Activated CD8-positive, alpha-beta memory T cell treated with anti-CD3 and anti-CD28 coated beads, Interleukin-2, amount 10 ng/mL, durations not matched to agents 7 days and 5 days (primary cell): ENCODE measurements around the gene NFIX. TPM values are rescaled to one million over a fixed set of nuclear protein-coding genes. Genes with fewer than 3 reads are reported as not detected.

Experiments used
- ATAC-seq: fragments of 150-1000 bp; cut with Tn5 transposase; one replicate; pipeline ENCODE4 v1.10.0; 2021; ENCODE audit warnings: moderate library complexity
- CTCF ChIA-PET: fragments of 350-600 bp; sonication (Branson Sonifier 250); formaldehyde crosslinking; loops from one replicate; lab custom pipeline; 2021; ENCODE audit warnings: antibody characterized with exemption; lab: Charles Lee
- DNase-seq: peaks from one replicate; pipeline ENCODE4 v3.0.0-alpha.2; 2020
- H3K27ac Mint-ChIP-seq: one replicate; pipeline ENCODE4 v1.8.0; 2021; ENCODE audit warnings: mild to moderate bottlenecking, mixed read lengths
- H3K27me3 Mint-ChIP-seq: one replicate; pipeline ENCODE4 v1.8.0; 2021; ENCODE audit warnings: mixed read lengths
- H3K36me3 Mint-ChIP-seq: one replicate; pipeline ENCODE4 v1.8.0; 2021; ENCODE audit warnings: mild to moderate bottlenecking, mixed read lengths
- H3K4me1 Mint-ChIP-seq: one replicate; pipeline ENCODE4 v1.8.0; 2021; ENCODE audit warnings: mixed read lengths
- H3K4me3 Mint-ChIP-seq: one replicate; pipeline ENCODE4 v1.8.0; 2021; ENCODE audit warnings: mild to moderate bottlenecking, moderate library complexity, mixed read lengths
- H3K9me3 Mint-ChIP-seq: one replicate; pipeline ENCODE4 v1.8.0; 2022; ENCODE audit warnings: low read depth, mixed read lengths
- total RNA-seq, 2 experiments: library from RNA; stranded (reverse); gene quantifications; one replicate each; pipeline ENCODE4 v1.2.3, GENCODE V29; 2021

Gene NFIX
- total RNA-seq, 2 experiments from 2014 or later: 0.21 to 0.32 TPM

DNA sequence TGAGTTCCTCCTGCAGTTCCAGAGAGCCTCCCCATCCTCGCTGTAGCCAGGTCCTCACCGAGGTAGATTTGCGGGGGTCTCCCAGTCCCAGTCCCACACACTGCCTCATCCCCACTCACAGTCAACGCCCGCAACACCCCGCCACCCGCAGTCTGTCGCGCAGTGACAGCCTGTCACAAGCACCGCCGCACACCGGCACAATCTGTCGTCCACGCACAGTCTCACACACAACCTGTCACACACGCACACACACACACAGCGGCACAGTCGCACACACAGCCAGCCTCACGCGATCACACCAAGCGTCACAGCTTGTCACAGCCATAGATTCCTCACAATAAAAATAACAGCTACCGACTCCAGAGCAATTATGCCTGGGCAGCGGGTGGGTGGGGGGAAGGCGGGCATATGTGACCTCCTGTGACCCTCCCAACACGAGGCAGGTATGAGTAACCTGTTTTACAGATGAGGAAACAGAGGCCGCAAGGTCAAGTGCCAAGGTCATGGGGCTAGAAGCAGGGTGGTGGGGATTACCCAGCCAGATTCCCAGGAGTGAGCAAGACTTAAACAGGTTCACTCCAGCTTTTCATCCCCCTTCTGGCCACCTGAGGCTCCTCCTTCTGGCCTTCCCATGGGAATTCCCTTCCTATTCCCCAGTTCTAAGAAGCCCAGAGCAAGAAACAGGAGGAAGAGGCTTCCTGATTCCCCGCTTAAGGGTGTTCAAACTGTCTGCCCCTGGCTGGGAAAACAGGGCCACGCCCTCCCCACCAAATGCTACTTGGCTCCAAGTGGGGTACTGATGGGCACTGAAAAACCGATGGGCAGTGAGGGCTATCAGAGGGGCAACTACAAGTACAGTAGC is 13.9 kb downstream of the NFIX start:
- Mint-ChIP-seq H3K9me3 (no peaks in the 10 kb centered on the region), H3K36me3 (peaks cover 2% of the 10 kb centered on the region), H3K4me3 (no peak overlapping the region), H3K27me3 (peaks cover 52% of the 10 kb centered on the region), H3K27ac (no peak overlapping the region), H3K4me1 (peaks cover 11% of the 10 kb centered on the region)
- DNase-seq: no peak
- no peak for ATAC-seq
- CTCF ChIA-PET: interaction anchor here (1.2 to 2.0 kb wide), 2 partner anchors 52 to 84 kb away, joined by 5 read pairs; no protein-coding TSS in a partner anchor

DNA sequence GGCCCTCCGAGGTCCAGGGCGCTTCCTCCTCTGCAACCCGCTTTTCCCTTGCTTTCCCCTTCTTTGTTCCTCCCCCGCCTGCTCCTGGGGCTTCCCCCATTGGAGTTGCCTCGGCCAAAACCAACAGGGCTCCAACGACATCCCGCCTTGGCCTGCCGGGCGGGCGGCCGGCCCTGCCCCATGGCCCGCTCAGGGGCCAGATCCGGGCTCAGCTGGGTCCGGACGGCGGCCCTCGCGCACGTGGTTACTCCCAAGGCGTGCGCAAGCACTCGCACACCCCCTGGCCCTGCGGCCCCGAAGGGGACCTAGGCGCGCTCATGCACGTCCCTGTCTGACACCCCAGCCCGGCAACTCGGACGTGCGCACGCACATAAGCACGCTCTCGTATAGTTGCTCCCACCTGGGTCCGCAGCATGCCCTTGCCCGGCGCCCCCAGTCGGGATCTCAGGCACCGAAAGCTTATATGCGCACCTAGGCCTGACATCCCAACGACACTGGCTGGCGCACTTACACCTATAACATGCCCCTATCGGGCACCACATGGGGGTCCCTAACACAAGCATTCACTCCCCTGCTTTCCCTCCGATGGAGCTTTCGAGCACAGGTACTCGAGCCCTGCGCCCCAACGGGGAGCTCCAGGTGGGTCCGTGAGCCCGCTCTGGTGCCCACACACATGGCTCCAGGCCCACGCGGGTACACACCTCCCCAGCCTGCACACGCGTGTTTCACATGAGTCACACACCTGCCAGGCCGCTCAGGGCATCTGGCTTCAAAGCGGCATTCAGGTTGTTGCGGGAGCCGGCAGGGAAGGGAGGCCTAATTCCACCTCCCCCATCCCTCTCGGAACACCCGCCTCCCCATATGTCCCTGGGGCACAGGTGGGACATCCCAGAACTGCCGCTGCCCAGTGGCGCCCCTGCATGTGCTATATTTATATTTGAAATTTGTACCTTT is 15.0 kb downstream of the NFIX start:
- ATAC-seq (no peak), DNase-seq (no peak)
- Mint-ChIP-seq H3K9me3 (no peaks in the 10 kb centered on the region), H3K36me3 (peaks cover 2% of the 10 kb centered on the region), H3K27me3 (peaks cover 62% of the 10 kb centered on the region), H3K27ac (no peak overlapping the region), H3K4me3 (no peak overlapping the region), H3K4me1 (peaks cover 11% of the 10 kb centered on the region)
- CTCF ChIA-PET: interaction anchor here (2.0 kb wide), 1 partner anchor 83 kb away, joined by 5 read pairs; no protein-coding TSS in a partner anchor

DNA sequence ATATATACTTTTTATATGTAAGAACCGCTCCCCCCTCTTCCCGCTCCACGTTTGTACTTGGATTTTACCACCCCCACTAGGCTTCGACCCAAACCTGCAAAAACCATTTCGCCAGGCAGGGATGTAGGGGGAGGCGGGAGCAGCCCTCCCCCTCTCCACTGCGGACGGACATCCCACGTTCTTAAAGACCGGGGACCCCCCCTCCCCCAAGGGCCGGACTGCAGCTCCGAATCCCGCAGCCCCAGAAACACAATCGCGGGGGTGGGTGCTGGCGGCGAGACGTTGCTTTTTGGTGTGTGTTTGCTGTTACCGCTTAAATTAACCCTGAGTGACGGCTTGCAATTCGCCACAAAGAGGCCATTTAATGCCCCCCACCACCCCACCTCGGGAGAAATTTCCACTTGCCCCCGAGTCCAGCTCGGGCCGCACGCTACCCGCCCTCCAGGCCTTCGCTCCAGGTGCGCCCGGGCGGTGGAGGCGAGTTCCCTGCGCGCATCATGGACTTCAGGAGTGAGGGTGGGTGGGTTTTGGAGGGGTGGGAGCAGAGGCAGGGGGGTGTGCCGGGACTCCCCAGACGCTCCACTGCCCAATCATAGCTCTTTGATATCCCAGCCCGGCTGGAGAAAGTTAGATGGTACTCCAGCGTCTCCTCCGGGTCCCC is 15.8 kb downstream of the NFIX start:
- no peaks in the 10 kb centered on the region for H3K9me3 Mint-ChIP-seq
- CTCF ChIA-PET: interaction anchor here (0.8 to 2.0 kb wide), 2 partner anchors 23 to 82 kb away, joined by 3 to 5 read pairs; no protein-coding TSS in a partner anchor
- H3K4me3 Mint-ChIP-seq: no peak overlapping the region
- H3K27me3 Mint-ChIP-seq: peaks cover 68% of the 10 kb centered on the region
- peaks cover 2% of the 10 kb centered on the region for H3K36me3 Mint-ChIP-seq
- H3K27ac Mint-ChIP-seq: no peak overlapping the region
- ATAC-seq (no peak), DNase-seq (no peak)
- peaks cover 11% of the 10 kb centered on the region for H3K4me1 Mint-ChIP-seq

DNA sequence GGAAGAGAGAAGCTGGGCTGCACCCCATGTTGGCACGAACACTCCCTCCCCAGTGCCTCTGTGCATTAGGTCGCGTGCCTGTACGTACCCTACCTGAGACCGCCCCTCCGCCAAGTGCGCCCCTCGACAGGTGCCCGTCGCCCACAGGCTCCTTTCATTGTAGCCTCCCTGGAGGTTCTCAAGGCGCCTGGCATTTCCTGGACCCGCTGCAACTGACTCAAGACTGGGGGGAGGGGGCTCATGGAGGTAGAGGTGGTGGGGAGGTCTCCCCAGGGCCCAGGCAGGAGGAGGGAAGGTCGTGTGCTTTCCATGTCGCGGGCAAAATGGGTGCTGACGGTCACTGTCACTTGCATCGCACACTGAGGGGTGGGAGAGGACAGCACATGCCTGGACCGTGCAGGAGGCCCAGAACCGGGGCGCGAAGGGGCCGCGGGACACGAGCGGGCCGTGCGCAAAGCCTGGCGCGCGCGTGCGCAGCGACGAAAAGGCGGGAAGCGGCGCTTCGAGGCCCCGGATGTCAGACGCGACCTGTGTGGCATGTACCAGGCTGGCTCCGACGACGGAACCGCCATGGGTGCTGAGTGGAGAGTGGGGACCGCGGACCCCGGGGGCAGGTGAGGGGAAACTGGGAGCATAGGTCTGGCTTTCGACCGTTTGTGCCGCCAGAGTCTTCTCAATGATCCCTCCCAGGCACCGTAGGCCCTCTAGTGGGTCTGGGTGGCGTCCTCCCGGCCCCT is 16.5 kb downstream of the NFIX start:
- no peak overlapping the region for H3K4me3 Mint-ChIP-seq

DNA sequence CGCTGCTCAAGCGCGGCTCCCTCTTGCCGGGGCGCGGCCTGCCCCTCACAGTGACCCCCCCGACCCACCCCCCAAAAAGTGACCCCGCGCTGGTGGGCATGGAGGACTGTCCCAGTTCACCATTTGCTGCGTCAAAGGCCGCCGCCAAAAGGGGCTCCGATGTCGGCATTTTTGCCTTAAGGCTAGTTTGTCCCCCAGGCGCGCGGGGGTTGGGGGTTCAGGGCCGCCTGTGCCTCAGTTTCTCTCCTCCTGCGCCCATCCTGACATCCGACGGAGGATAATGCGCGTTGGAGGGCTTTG is 17.1 kb downstream of the NFIX start:
- CTCF ChIA-PET: interaction anchor here (1.9 kb wide), 1 partner anchor 49 kb away, joined by 10 read pairs; no protein-coding TSS in a partner anchor
- peaks cover 81% of the 10 kb centered on the region for H3K27me3 Mint-ChIP-seq
- peaks cover 11% of the 10 kb centered on the region for H3K4me1 Mint-ChIP-seq
- no peak for ATAC-seq
- peak overlapping the region; percentile 38 for H3K4me3 Mint-ChIP-seq
- peak overlapping the region; percentile 58 for H3K27ac Mint-ChIP-seq
- no peak for DNase-seq
- no peaks in the 10 kb centered on the region for H3K9me3 Mint-ChIP-seq
- peaks cover 2% of the 10 kb centered on the region for H3K36me3 Mint-ChIP-seq

More for the DNA sequence above, 16.5 kb downstream of the NFIX start:
- H3K9me3 Mint-ChIP-seq: no peaks in the 10 kb centered on the region
- peaks cover 11% of the 10 kb centered on the region for H3K4me1 Mint-ChIP-seq
- H3K27ac Mint-ChIP-seq: no peak overlapping the region
- CTCF ChIA-PET: interaction anchor here (0.8 to 2.0 kb wide), 2 partner anchors 22 to 82 kb away, joined by 3 to 5 read pairs; no protein-coding TSS in a partner anchor
- peaks cover 75% of the 10 kb centered on the region for H3K27me3 Mint-ChIP-seq
- H3K36me3 Mint-ChIP-seq: peaks cover 2% of the 10 kb centered on the region
- ATAC-seq (no peak), DNase-seq (no peak)

DNA sequence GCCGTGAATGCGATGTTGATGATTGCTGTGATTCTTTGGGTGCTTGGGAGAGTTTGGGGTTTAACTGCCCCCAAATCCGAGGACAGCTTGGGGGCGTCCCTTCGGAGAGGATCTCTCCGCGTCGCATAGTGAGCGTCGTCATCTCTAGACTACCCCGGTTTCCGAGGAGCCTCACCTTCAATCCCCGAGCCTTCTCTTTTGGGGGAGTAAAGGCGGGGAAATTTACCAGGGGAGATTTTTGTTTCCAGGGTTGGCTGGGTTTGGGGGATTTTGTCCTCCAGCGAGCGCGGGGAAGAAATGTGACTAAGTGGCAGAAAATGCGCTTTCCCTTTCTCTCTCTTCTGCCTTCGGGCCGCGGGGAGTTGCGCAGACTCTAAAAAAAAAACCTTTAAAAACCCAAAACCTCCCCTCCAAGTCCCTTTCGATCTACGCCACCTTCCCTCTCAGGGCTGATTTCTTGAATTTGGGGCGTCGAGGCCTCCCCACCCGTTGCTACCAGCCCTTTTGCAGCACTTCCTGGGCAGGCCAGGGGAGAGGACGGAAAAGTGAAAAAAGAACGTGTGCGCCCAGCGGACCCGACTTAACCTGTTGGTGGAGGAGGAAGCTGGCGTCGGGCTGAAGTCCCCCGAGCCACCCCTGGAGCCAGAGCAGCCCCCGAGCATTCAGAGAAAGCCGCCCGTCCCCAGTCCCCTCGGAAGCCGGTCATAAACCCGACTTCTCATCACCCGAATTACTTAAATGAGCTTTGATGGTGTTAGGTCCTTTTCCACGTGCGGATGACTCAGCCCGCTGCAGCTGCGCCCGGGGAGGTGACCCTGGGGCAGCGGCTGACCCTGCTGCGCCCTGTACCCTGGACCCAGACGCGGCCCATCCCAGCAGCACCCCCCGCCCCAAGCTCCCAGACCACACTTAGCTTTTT is 17.7 kb downstream of the NFIX start:
- Mint-ChIP-seq H3K27ac (peak overlapping the region; percentile 58), H3K9me3 (no peaks in the 10 kb centered on the region), H3K27me3 (peaks cover 84% of the 10 kb centered on the region), H3K4me3 (peak overlapping the region; percentile 38), H3K36me3 (peaks cover 2% of the 10 kb centered on the region), H3K4me1 (peaks cover 11% of the 10 kb centered on the region)
- peak; percentile 51 for DNase-seq
- ATAC-seq: peak; percentile 33
- CTCF ChIA-PET: interaction anchor here (0.7 to 2.7 kb wide), 8 partner anchors 21 to 252 kb away, joined by 3 to 19 read pairs (median 4); no protein-coding TSS in a partner anchor

DNA sequence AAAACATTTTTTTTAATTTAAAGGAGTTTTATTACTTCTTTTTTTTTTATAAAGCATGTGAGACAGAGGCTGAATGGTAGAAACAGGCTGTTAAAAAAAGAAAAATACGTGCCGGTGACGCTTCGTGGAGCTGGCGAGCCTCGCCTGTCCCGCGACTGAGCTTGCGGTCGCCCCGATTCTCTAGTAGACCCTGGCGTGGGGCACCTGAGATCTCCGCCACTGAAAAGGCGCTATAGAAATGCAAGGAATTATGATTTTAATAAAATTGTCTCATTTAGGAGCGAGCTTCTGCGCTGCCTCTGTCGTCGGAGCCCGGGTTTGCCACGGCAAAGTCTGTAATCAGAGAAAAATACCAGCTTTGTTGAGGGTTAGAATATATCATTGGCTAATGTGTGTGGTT is 18.4 kb downstream of the NFIX start:
- Mint-ChIP-seq H3K4me3 (no peak overlapping the region), H3K36me3 (peaks cover 2% of the 10 kb centered on the region), H3K27ac (peak overlapping the region; percentile 32), H3K9me3 (no peaks in the 10 kb centered on the region), H3K27me3 (peaks cover 89% of the 10 kb centered on the region), H3K4me1 (peaks cover 11% of the 10 kb centered on the region)
- CTCF ChIA-PET: interaction anchor here (0.7 to 2.7 kb wide), 8 partner anchors 20 to 253 kb away, joined by 3 to 19 read pairs (median 4); no protein-coding TSS in a partner anchor
- DNase-seq (no peak), ATAC-seq (no peak)

DNA sequence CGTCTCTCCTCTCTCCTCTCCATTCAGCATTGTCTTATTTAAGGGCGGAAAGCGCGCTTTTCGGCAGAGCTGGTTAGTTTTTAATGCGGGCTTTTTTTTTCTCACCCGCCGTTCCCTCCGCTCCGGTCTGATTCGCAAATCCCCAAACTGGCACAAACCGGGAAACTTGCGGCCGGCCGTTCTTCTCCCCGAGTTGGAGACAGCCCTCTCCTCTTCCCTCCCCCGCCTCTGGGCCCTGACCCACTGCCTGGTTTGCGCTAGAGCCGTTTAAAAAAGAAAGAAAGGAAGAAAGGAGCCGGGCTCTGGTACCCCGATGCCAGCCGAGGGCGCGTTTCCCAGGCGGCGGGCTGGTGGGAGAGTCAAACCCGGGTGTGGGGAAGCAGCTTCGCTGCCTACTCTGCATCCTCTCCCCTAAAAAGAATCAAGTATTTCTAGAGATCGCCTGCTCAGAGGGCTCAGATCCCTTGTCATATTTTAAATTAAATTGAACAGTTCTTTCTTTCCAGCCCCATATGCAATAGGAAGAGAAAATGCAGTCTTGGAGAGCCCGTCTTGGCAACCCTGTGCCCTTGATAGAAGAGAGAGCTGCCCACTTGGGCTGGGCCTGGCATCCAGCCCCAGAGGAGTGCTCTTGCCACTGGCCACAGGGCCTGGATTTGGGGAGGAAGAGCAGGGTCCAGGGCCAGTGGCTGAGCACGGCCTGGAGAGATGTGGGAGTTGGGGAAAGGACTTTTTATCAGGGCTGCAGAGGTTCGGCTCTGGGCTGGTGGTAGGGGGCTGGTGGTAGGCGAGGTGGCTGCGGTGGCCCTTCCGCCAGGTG is 19.0 kb downstream of the NFIX start:
- Mint-ChIP-seq H3K27ac (peak overlapping the region; percentile 32), H3K36me3 (peaks cover 2% of the 10 kb centered on the region), H3K27me3 (peaks cover 89% of the 10 kb centered on the region), H3K4me3 (no peak overlapping the region), H3K4me1 (peaks cover 11% of the 10 kb centered on the region), H3K9me3 (no peaks in the 10 kb centered on the region)
- no peak for DNase-seq
- ATAC-seq: no peak
- CTCF ChIA-PET: interaction anchor here (0.9 to 2.7 kb wide), 6 partner anchors 30 to 167 kb away, joined by 3 to 19 read pairs (median 4); no protein-coding TSS in a partner anchor

DNA sequence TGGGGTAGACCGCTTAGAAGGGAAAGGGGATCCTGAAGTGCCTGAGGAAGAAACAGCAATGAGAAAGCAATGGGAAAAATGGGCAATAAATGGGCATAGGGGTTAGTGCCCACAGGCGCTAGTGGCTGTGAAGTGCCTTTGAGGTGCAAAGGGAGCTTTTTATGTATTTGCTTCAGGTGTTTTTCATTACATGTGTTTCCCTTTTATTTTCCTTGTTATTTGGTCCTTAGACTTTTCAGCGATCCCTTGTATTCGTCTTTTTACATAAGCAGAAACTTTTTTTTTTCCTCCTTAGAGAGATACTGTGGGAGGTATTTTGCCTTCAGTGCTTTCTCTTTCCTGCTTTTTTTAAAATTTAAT is 19.6 kb downstream of the NFIX start:
- no peak for ATAC-seq
- no peak for DNase-seq
- H3K4me3 Mint-ChIP-seq: no peak overlapping the region
- peaks cover 90% of the 10 kb centered on the region for H3K27me3 Mint-ChIP-seq
- H3K36me3 Mint-ChIP-seq: peaks cover 2% of the 10 kb centered on the region
- peaks cover 11% of the 10 kb centered on the region for H3K4me1 Mint-ChIP-seq
- H3K9me3 Mint-ChIP-seq: no peaks in the 10 kb centered on the region
- H3K27ac Mint-ChIP-seq: no peak overlapping the region
- CTCF ChIA-PET: interaction anchor here (0.9 to 2.7 kb wide), 4 partner anchors 19 to 168 kb away, joined by 3 to 19 read pairs (median 4); no protein-coding TSS in a partner anchor

DNA sequence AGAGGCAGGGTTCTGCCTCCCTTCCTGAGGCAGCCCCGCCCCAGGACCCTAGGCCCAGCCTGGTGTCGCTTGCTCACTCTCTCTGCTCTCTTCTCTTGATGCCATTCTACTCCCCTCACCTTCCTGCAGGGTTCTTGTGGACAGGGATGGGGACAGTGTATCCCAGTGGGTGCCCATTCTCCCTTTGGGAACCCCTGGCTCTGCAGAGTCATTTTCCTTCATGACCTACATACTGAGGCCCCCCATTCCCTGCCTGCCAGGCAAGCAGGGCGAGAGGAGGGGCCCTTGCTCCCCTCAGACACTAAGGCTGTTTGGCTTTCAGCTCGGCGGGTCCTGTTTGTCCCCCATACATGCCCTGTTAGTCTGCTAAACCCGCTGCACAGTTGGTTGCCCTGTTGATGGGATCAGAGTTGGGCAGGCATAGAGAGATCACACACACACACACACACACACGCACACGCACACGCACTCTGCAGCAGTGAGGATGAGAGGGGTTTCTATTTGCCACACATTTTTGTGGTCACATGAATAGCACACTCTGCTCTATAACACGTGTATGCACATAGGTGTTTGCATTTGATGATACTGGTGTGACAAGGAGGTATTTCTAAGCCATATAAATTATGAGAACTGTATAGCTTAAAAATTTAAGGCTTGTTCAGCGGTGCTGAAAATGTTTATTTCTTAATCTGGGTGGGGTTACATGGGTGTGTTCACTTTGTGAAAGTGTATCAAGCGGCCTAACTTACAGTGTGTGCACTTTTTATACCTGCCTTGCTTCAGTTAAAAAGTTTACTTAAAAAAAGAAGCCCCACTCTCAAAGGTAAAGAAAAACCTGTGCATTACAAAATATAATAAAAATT is 20.3 kb downstream of the NFIX start:
- H3K4me1 Mint-ChIP-seq: peaks cover 11% of the 10 kb centered on the region
- peaks cover 88% of the 10 kb centered on the region for H3K27me3 Mint-ChIP-seq
- ATAC-seq (no peak), DNase-seq (no peak)
- no peak overlapping the region for H3K4me3 Mint-ChIP-seq
- no peak overlapping the region for H3K27ac Mint-ChIP-seq
- no peaks in the 10 kb centered on the region for H3K9me3 Mint-ChIP-seq
- H3K36me3 Mint-ChIP-seq: peaks cover 2% of the 10 kb centered on the region
- CTCF ChIA-PET: interaction anchor here (0.7 to 2.7 kb wide), 5 partner anchors 18 to 196 kb away, joined by 3 to 19 read pairs (median 4); no protein-coding TSS in a partner anchor
